ENCODE measurements around the gene SELL.
"Not testable (repeated sequence)": the region's sequence is repeated elsewhere in the genome, so short reads cannot be mapped to it uniquely, and the experiment has no call there.

The SELL gene

DNA sequence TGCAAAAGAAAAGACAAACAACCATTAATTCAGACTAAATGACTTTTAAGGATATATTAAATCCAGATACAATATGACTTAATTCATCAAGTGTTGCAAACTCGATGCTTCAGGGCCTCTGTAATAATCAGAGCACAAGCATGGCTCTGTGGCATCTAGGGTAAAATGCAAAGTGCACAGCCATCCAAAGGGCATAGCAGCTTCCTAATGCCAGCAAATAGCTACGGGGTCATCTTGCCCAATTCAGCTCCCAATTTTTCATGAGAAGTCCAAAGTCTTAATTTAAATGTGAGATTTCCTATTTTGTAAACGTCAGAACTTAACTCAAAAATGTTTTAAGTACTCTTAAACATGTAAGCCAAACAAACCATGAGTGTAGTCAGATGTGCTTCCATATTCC lies 14.5 kb upstream of the SELL start:
- Histone ChIP-seq H3K27me3 (ENCODE audit: insufficient read depth, insufficient read length) (no peaks in the 10 kb centered on the region), H3K4me1 (ENCODE audit: insufficient read depth, insufficient read length) (no peaks in the 10 kb centered on the region), H3K9ac (ENCODE audit: insufficient read length, low read depth) (no peak overlapping the region), H3K36me3 (ENCODE audit: insufficient read depth, insufficient read length, low read length) (no peaks in the 10 kb centered on the region), H3K4me3 (ENCODE audit: insufficient read length, low read depth) (no peak overlapping the region), H3K9me3 (ENCODE audit: insufficient read depth, low read length) (no peaks in the 10 kb centered on the region)
- DNase-seq (ENCODE audit: low read depth, low spot score): no peak
- TF ChIP-seq YY1 (IDR thresholded peaks at IDR 0.05; ENCODE audit: insufficient read depth, insufficient read length): no peak
- no peak for TF ChIP-seq SUZ12 (IDR thresholded peaks at IDR 0.05; ENCODE audit: extremely low read depth, insufficient read depth, insufficient read length)
- no peak for TF ChIP-seq ZNF274 (IDR thresholded peaks at IDR 0.05; ENCODE audit: low read depth, low read length)

DNA sequence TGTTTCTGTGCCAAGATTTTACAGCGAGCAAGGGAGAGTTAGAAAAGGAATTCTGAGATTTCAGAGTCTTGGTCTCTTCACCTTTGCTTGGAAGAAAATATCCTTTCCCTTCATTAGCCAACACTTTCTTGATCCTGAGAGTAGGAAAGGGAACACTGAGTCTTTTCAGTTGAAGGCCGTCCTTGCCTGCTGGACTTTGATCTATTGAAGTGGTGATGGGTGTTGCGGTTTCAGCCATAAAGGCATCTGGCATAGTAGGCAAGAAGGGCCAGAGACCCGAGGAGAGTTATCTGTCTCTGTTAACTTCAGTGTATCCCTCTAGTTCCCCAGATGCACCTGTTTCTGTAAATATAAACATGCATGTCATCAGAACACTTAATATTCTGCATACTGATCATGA lies 12.7 kb upstream of the SELL start:
- DNase-seq (ENCODE audit: low read depth, low spot score): no peak
- TF ChIP-seq ZNF274 (IDR thresholded peaks at IDR 0.05; ENCODE audit: low read depth, low read length) (no peak), SUZ12 (IDR thresholded peaks at IDR 0.05; ENCODE audit: extremely low read depth, insufficient read depth, insufficient read length) (no peak), YY1 (IDR thresholded peaks at IDR 0.05; ENCODE audit: insufficient read depth, insufficient read length) (no peak)
- Histone ChIP-seq H3K9me3 (ENCODE audit: insufficient read depth, low read length) (no peaks in the 10 kb centered on the region), H3K4me3 (ENCODE audit: insufficient read length, low read depth) (no peak overlapping the region), H3K4me1 (ENCODE audit: insufficient read depth, insufficient read length) (no peaks in the 10 kb centered on the region), H3K36me3 (ENCODE audit: insufficient read depth, insufficient read length, low read length) (no peaks in the 10 kb centered on the region), H3K27me3 (ENCODE audit: insufficient read depth, insufficient read length) (no peaks in the 10 kb centered on the region), H3K9ac (ENCODE audit: insufficient read length, low read depth) (no peak overlapping the region)

DNA sequence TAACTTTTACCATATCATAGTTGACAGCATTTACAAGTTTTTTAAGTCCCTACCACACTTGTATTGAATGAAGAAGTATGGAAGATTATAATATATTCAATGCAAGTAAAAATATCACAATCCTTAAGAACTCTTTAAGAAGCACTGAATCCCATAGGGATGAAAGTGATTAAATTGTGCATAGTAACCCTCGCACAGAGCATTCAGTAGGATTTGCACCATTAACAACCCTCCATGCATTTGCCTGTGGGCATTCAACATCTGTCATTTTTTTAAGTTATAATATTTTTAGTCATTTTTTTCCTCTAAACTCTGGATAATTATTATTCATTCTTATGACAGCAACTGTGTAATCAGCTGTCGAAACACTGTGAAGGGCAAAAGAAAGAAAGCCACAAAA lies 12.3 kb upstream of the SELL start:
- TF ChIP-seq YY1 (IDR thresholded peaks at IDR 0.05; ENCODE audit: insufficient read depth, insufficient read length) (no peak), ZNF274 (IDR thresholded peaks at IDR 0.05; ENCODE audit: low read depth, low read length) (no peak)

DNA sequence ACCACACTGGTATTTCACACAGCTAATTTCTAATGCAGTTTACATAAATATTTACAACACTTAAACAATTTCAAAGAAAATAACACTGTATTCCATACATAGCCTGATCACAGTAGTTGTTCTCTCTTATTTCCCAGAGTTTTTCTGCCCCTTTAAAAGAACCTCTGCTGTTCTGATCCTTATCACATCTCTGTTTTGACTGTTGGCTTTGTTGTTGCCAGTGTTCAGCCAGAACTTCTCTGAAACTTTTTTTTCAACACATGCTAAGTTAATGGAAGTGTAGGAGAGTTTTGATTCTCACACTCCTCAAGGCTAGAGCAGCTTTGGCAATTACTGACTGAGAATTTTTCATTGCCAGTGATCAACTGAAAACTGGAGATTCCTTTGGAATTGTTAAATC lies 11.4 kb upstream of the SELL start:
- no peak overlapping the region for H3K4me3 ChIP-seq (ENCODE audit: insufficient read length, low read depth)
- H3K4me1 ChIP-seq (ENCODE audit: insufficient read depth, insufficient read length): no peaks in the 10 kb centered on the region
- H3K9me3 ChIP-seq (ENCODE audit: insufficient read depth, low read length): no peaks in the 10 kb centered on the region
- no peaks in the 10 kb centered on the region for H3K27me3 ChIP-seq (ENCODE audit: insufficient read depth, insufficient read length)
- H3K36me3 ChIP-seq (ENCODE audit: insufficient read depth, insufficient read length, low read length): no peaks in the 10 kb centered on the region
- no peak for DNase-seq (ENCODE audit: low read depth, low spot score)
- TF ChIP-seq SUZ12 (IDR thresholded peaks at IDR 0.05; ENCODE audit: extremely low read depth, insufficient read depth, insufficient read length): no peak
- no peak for TF ChIP-seq ZNF274 (IDR thresholded peaks at IDR 0.05; ENCODE audit: low read depth, low read length)
- TF ChIP-seq YY1 (IDR thresholded peaks at IDR 0.05; ENCODE audit: insufficient read depth, insufficient read length): no peak
- no peak overlapping the region for H3K9ac ChIP-seq (ENCODE audit: insufficient read length, low read depth)

More for the DNA sequence above, 12.3 kb upstream of the SELL start:
- no peak for DNase-seq (ENCODE audit: low read depth, low spot score)
- Histone ChIP-seq H3K4me3 (ENCODE audit: insufficient read length, low read depth) (no peak overlapping the region), H3K4me1 (ENCODE audit: insufficient read depth, insufficient read length) (no peaks in the 10 kb centered on the region), H3K36me3 (ENCODE audit: insufficient read depth, insufficient read length, low read length) (no peaks in the 10 kb centered on the region), H3K9me3 (ENCODE audit: insufficient read depth, low read length) (no peaks in the 10 kb centered on the region), H3K27me3 (ENCODE audit: insufficient read depth, insufficient read length) (no peaks in the 10 kb centered on the region), H3K9ac (ENCODE audit: insufficient read length, low read depth) (no peak overlapping the region)

DNA sequence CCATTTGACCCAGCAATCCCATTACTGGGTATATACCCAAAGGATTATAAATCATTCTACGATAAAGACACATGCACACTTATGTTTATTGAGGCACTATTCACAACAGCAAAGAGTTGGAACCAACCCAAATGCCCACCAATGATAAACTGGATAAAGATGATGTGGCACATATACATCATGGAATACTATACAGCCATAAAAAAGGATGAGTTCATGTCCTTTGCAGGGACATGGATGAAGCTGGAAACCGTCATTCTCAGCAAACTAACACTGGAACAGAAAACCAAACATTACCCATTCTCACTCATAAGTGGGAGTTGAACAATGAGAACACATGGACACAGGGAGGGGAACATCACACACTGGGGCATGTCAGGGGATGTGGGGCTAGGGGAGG lies 3.7 kb upstream of the SELL start:
- H3K4me1 ChIP-seq (ENCODE audit: insufficient read depth, insufficient read length); H3K9ac ChIP-seq (ENCODE audit: insufficient read length, low read depth); H3K36me3 ChIP-seq (ENCODE audit: insufficient read depth, insufficient read length, low read length); H3K9me3 ChIP-seq (ENCODE audit: insufficient read depth, low read length); DNase-seq (ENCODE audit: low read depth, low spot score); H3K4me3 ChIP-seq (ENCODE audit: insufficient read length, low read depth); H3K27me3 ChIP-seq (ENCODE audit: insufficient read depth, insufficient read length): not testable (repeated sequence)

DNA sequence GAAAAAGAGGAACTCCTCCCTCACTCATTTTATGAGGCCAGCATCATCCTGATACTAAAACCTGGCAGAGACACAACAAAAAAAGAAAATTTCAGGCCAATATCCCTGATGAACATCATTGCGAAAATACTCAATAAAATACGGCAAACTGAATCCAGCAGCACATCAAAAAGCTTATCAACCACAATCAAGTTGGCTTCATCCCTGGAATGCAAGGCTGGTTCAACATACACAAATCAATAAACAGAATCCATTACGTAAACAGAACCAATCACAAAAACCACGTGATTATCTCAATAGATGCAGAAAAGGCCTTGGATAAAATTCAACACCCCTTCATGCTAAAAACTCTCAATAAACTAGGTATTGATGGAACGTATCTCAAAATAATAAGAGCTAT lies 1.7 kb upstream of the SELL start:
- H3K36me3 ChIP-seq (ENCODE audit: insufficient read depth, insufficient read length, low read length); H3K4me3 ChIP-seq (ENCODE audit: insufficient read length, low read depth); H3K4me1 ChIP-seq (ENCODE audit: insufficient read depth, insufficient read length); H3K9me3 ChIP-seq (ENCODE audit: insufficient read depth, low read length); H3K9ac ChIP-seq (ENCODE audit: insufficient read length, low read depth); H3K27me3 ChIP-seq (ENCODE audit: insufficient read depth, insufficient read length); DNase-seq (ENCODE audit: low read depth, low spot score): not testable (repeated sequence)

DNA sequence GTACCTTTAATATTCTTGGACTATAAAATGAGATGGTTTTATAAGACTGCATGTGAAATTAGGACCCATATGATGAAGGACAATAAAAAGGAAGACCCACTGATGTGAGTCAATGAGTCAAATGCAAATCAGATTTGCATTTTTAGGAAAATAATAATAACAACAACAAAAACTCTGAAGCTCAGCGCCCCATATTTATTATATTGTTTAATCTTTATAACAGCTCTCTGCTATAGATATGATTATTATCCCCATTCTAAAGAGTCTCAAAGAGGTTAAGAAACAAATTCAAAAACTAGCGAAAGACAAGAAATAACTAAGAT lies 850 bp upstream of the SELL start:
- no peak for TF ChIP-seq SUZ12 (IDR thresholded peaks at IDR 0.05; ENCODE audit: extremely low read depth, insufficient read depth, insufficient read length)
- TF ChIP-seq ZNF274 (IDR thresholded peaks at IDR 0.05; ENCODE audit: low read depth, low read length): no peak
- TF ChIP-seq YY1 (IDR thresholded peaks at IDR 0.05; ENCODE audit: insufficient read depth, insufficient read length): no peak
- no peaks in the 10 kb centered on the region for H3K27me3 ChIP-seq (ENCODE audit: insufficient read depth, insufficient read length)
- H3K9ac ChIP-seq (ENCODE audit: insufficient read length, low read depth): no peak overlapping the region
- H3K9me3 ChIP-seq (ENCODE audit: insufficient read depth, low read length): 0 out of 2 replicates have a peak, but pooled peaks cover 2% of the 10 kb centered on the region
- no peak overlapping the region for H3K4me3 ChIP-seq (ENCODE audit: insufficient read length, low read depth)
- no peaks in the 10 kb centered on the region for H3K4me1 ChIP-seq (ENCODE audit: insufficient read depth, insufficient read length)
- DNase-seq (ENCODE audit: low read depth, low spot score): no peak
- H3K36me3 ChIP-seq (ENCODE audit: insufficient read depth, insufficient read length, low read length): no peaks in the 10 kb centered on the region

DNA sequence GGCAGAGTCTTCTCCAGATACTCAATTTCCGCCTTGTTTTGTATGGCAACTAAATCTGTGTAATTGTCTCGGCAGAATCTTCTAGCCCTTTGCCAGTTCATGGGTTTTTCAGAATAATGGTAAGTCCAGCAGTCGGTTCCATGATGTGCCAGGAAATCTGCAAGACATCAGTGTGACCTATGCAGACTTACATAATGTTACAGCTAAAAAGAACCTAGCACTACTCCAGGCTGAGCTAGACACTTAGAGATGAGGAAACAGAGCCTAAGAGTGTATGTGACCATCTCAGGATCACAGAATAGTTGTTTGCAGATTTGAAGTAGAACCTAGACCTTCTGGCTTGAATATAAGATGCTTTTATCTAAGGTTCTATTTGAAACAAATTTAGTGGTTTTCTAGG lies 2.8 kb downstream of the SELL start:
- no peaks in the 10 kb centered on the region for H3K4me1 ChIP-seq (ENCODE audit: insufficient read depth, insufficient read length)
- H3K9me3 ChIP-seq (ENCODE audit: insufficient read depth, low read length): no peaks in the 10 kb centered on the region
- H3K36me3 ChIP-seq (ENCODE audit: insufficient read depth, insufficient read length, low read length): no peaks in the 10 kb centered on the region
- no peak overlapping the region for H3K9ac ChIP-seq (ENCODE audit: insufficient read length, low read depth)
- no peaks in the 10 kb centered on the region for H3K27me3 ChIP-seq (ENCODE audit: insufficient read depth, insufficient read length)
- TF ChIP-seq ZNF274 (IDR thresholded peaks at IDR 0.05; ENCODE audit: low read depth, low read length) (no peak), YY1 (IDR thresholded peaks at IDR 0.05; ENCODE audit: insufficient read depth, insufficient read length) (no peak), SUZ12 (IDR thresholded peaks at IDR 0.05; ENCODE audit: extremely low read depth, insufficient read depth, insufficient read length) (no peak)
- no peak overlapping the region for H3K4me3 ChIP-seq (ENCODE audit: insufficient read length, low read depth)
- DNase-seq (ENCODE audit: low read depth, low spot score): no peak

All from NT2/D1 (cell line).